ENCODE data around the gene BTF3.

The BTF3 gene

DNA sequence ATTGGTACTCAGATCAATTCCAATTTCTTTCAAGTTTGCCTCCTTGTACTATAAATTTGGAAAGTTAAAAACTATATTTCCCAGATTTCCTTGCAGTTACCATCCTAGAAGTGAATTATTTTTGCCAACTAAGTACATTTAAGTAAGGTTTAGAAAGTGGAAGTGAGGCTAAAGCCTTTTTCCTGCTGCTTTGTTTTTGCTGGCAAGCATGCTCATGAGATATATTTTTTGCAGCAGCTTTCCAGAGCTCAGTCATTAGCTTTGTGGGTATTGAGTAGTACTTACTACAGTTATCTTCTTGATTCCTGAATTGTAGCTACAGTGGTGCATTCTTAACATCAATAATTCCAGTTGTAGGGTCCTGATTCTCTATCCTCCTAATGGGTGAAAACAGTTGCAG is 3.5 kb upstream of the BTF3 start:
- Histone ChIP-seq H4K20me1 (ENCODE audit: insufficient read depth, low read length) (no peaks in the 10 kb centered on the region), H3K4me1 (ENCODE audit: insufficient read depth, low read length, severe bottlenecking) (peaks cover 16% of the 10 kb centered on the region), H3K79me2 (ENCODE audit: insufficient read depth, low read length) (peaks cover 15% of the 10 kb centered on the region), H3K9me3 (ENCODE audit: low read length) (no peaks in the 10 kb centered on the region), H3K36me3 (ENCODE audit: insufficient read depth, low read length) (peaks cover 3% of the 10 kb centered on the region; the same call in 1 of the 2 replicates), H3K4me3 (ENCODE audit: low read depth, low read length, poor library complexity, severe bottlenecking) (no peak overlapping the region), H3K27ac (ENCODE audit: low read depth, low read length, poor library complexity, severe bottlenecking) (no peak overlapping the region), H3K9me2 (ENCODE audit: low read depth, low read length) (no peaks in the 10 kb centered on the region), H3K27me3 (ENCODE audit: insufficient read depth, low read length) (no peaks in the 10 kb centered on the region), H3K9ac (ENCODE audit: low read length) (no peak overlapping the region), H3F3A (ENCODE audit: insufficient read depth, low read length) (no peaks in the 10 kb centered on the region), H2AFZ (ENCODE audit: low read length) (no peak overlapping the region), H3K4me2 (ENCODE audit: low read length) (no peak overlapping the region)
- TF ChIP-seq, protein P1, sequence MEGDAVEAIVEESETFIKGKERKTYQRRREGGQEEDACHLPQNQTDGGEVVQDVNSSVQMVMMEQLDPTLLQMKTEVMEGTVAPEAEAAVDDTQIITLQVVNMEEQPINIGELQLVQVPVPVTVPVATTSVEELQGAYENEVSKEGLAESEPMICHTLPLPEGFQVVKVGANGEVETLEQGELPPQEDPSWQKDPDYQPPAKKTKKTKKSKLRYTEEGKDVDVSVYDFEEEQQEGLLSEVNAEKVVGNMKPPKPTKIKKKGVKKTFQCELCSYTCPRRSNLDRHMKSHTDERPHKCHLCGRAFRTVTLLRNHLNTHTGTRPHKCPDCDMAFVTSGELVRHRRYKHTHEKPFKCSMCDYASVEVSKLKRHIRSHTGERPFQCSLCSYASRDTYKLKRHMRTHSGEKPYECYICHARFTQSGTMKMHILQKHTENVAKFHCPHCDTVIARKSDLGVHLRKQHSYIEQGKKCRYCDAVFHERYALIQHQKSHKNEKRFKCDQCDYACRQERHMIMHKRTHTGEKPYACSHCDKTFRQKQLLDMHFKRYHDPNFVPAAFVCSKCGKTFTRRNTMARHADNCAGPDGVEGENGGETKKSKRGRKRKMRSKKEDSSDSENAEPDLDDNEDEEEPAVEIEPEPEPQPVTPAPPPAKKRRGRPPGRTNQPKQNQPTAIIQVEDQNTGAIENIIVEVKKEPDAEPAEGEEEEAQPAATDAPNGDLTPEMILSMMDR (IDR thresholded peaks at IDR 0.05; ENCODE audit: low read length): no peak
- no peak for TF ChIP-seq EZH2 (IDR thresholded peaks at IDR 0.05; ENCODE audit: borderline replicate concordance, low read length)

DNA sequence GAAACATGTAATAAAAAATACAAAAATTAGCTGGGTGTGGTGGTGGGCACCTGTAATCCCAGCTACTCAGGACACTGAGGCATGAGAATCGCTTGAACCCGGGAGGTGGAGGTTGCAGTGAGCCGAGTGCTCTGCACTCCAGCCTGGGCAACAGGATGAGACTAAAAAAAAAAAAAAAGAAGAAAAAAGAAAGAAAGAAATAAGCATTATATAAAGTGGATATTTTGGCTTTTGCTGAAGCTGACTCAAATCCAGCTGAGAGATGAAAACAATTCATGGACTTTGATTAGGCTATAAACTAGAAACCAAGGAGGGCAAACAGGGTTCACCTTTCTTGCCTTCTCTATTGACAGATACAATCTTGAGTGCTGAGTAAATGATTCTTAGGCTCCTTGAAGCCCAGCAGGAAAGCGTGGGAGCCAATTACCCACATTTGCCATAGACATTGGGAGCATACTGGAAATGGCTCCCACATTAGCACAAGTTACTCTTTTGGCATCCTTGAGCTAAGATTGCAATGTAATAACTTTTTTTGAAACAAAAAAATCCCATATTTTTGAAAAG is 2.4 kb upstream of the BTF3 start:
- Histone ChIP-seq H3K9me3 (ENCODE audit: low read length) (no peaks in the 10 kb centered on the region), H3K36me3 (ENCODE audit: insufficient read depth, low read length) (peaks cover 15% of the 10 kb centered on the region), H4K20me1 (ENCODE audit: insufficient read depth, low read length) (no peaks in the 10 kb centered on the region; the same call in 1 of the 2 replicates), H3K9ac (ENCODE audit: low read length) (no peak overlapping the region), H3K27me3 (ENCODE audit: insufficient read depth, low read length) (no peaks in the 10 kb centered on the region), H3K4me1 (ENCODE audit: insufficient read depth, low read length, severe bottlenecking) (peaks cover 28% of the 10 kb centered on the region), H3K79me2 (ENCODE audit: insufficient read depth, low read length) (peaks cover 26% of the 10 kb centered on the region), H3K4me3 (ENCODE audit: low read depth, low read length, poor library complexity, severe bottlenecking) (no peak overlapping the region), H3K4me2 (ENCODE audit: low read length) (no peak overlapping the region), H3K9me2 (ENCODE audit: low read depth, low read length) (no peaks in the 10 kb centered on the region), H3K27ac (ENCODE audit: low read depth, low read length, poor library complexity, severe bottlenecking) (no peak overlapping the region), H3F3A (ENCODE audit: insufficient read depth, low read length) (no peaks in the 10 kb centered on the region), H2AFZ (ENCODE audit: low read length) (no peak overlapping the region)
- TF ChIP-seq, protein P1 (IDR thresholded peaks at IDR 0.05; ENCODE audit: low read length): no peak
- no peak for TF ChIP-seq EZH2 (IDR thresholded peaks at IDR 0.05; ENCODE audit: borderline replicate concordance, low read length)

DNA sequence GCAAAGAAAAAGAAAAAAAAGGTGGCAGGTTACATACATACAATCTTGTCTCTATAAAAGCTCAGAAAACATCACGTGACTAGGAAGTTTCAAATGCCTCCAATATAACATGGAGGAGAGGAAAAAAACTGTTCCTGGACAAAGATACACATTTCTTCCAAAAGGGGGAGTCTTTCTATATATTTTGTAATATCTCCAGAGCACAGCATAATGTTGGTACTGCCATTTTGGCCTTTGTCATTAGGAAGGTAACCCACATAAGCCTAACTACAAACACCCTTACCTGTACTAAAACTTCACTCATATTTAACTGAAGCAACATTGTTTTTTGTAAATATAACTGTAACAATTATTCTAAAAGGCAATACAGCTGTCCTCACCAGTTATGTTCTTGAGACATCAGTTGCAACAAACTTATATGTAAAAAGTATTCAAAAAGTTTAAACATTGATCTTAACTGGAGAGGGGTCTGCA is 1.2 kb upstream of the BTF3 start:
- peaks cover 32% of the 10 kb centered on the region for H3K79me2 ChIP-seq (ENCODE audit: insufficient read depth, low read length)
- H3K9ac ChIP-seq (ENCODE audit: low read length): peak overlapping the region; percentile 81
- H3K4me3 ChIP-seq (ENCODE audit: low read depth, low read length, poor library complexity, severe bottlenecking): peak overlapping the region; percentile 79
- H3K27ac ChIP-seq (ENCODE audit: low read depth, low read length, poor library complexity, severe bottlenecking): peak overlapping the region; percentile 61
- no peak for TF ChIP-seq EZH2 (IDR thresholded peaks at IDR 0.05; ENCODE audit: borderline replicate concordance, low read length)
- TF ChIP-seq, protein P1 (IDR thresholded peaks at IDR 0.05; ENCODE audit: low read length): peak; percentile 53
- H3K36me3 ChIP-seq (ENCODE audit: insufficient read depth, low read length): peaks cover 26% of the 10 kb centered on the region
- H2AFZ ChIP-seq (ENCODE audit: low read length): 0 out of 2 replicates have a peak overlapping the region, but pooled peaks have one; percentile 23
- no peaks in the 10 kb centered on the region; the same call in 1 of the 2 replicates for H4K20me1 ChIP-seq (ENCODE audit: insufficient read depth, low read length)
- H3K9me3 ChIP-seq (ENCODE audit: low read length): no peaks in the 10 kb centered on the region
- H3K27me3 ChIP-seq (ENCODE audit: insufficient read depth, low read length): no peaks in the 10 kb centered on the region
- no peaks in the 10 kb centered on the region for H3F3A ChIP-seq (ENCODE audit: insufficient read depth, low read length)
- H3K9me2 ChIP-seq (ENCODE audit: low read depth, low read length): no peaks in the 10 kb centered on the region
- peak overlapping the region; percentile 82 for H3K4me2 ChIP-seq (ENCODE audit: low read length)
- H3K4me1 ChIP-seq (ENCODE audit: insufficient read depth, low read length, severe bottlenecking): peaks cover 30% of the 10 kb centered on the region

All from OCI-LY1 (cell line).